SK-N-SH (cell line): ENCODE data around the gene PSMB5. TPM values are rescaled to one million over a fixed set of nuclear protein-coding genes. Genes with fewer than 3 reads are reported as not detected.

Experiments
- CTCF ChIA-PET: fragments of 300-600, 350-600 bp; formaldehyde crosslinking; extraction: SDS; loops from one replicate; lab custom pipeline; 2021; lab: Yijun Ruan, JAX
- POLR2A ChIA-PET: fragments of 350-600 bp; sonication (Branson Sonifier 250); formaldehyde crosslinking; extraction: SDS; loops from one replicate; lab custom pipeline; 2020; ENCODE audit warnings: antibody characterized with exemption, inconsistent platforms; lab: Yijun Ruan, JAX
- DNase-seq: peaks from one replicate; pipeline ENCODE4 v3.0.0; 2012
- H2AFZ ChIP-seq: fragments of 200-600 bp; sonication (generic); 2 replicates; pipeline ENCODE4 v1.8.1; 2016; ENCODE audit warnings: antibody characterized with exemption, mild to moderate bottlenecking, low read depth
- H3F3A ChIP-seq: fragments of 200-600 bp; sonication (generic); replicated peaks from 2 replicates; pipeline ENCODE3; 2016; ENCODE audit warnings: antibody characterized with exemption, mild to moderate bottlenecking; ENCODE audit not compliant: insufficient read depth
- H3K27ac ChIP-seq, 2 experiments: fragments of 200-500 bp in 1 of 2; fragments of 200-600 bp in 1 of 2; sonication (Bioruptor generic) in 1 of 2; sonication (generic), shearing (Covaris generic) in 1 of 2; 2 replicates each; pipeline versions ENCODE4 v1.5.1 to v1.6.1; 2014 to 2016; ENCODE audit warnings: low read depth in 2 of 2, inconsistent platforms in 1 of 2, low read length in 1 of 2, mild to moderate bottlenecking in 1 of 2, mixed read lengths in 1 of 2
- H3K27me3 ChIP-seq: fragments of 200-600 bp; sonication (generic), shearing (Covaris generic); 2 replicates; pipeline ENCODE4 v1.6.1; 2016; ENCODE audit warnings: mixed run types; ENCODE audit not compliant: insufficient read depth
- H3K36me3 ChIP-seq, 2 experiments: fragments of 200-500 bp in 1 of 2; fragments of 200-600 bp in 1 of 2; sonication (Bioruptor generic) in 1 of 2; sonication (generic) in 1 of 2; replicated peaks in 1 of 2; 2 replicates each; pipeline versions ENCODE3 to v1.5.1; 2014 to 2016; ENCODE audit warnings: low read length in 1 of 2, mild to moderate bottlenecking in 1 of 2; ENCODE audit not compliant: insufficient read depth in 2 of 2, control insufficient read depth in 1 of 2
- H3K4me1 ChIP-seq, 2 experiments: fragments of 200-500 bp in 1 of 2; fragments of 200-600 bp in 1 of 2; sonication (Bioruptor generic) in 1 of 2; sonication (generic), shearing (Covaris generic) in 1 of 2; 2 replicates each; pipeline versions ENCODE4 v1.5.1 to v1.6.1; 2014 to 2016; ENCODE audit warnings: low read depth in 1 of 2, low read length in 1 of 2, mixed run types in 1 of 2; ENCODE audit not compliant: insufficient read depth in 2 of 2, control insufficient read depth in 1 of 2
- H3K4me2 ChIP-seq: fragments of 200-600 bp; sonication (generic), shearing (Covaris generic); 2 replicates; pipeline ENCODE4 v1.6.1; 2017; ENCODE audit warnings: mixed run types
- H3K4me3 ChIP-seq, 2 experiments: fragments of 200-500 bp in 1 of 2; fragments of 200-600 bp in 1 of 2; sonication (Bioruptor generic) in 1 of 2; sonication (generic), shearing (Covaris generic) in 1 of 2; 2 replicates each; pipeline versions ENCODE4 v1.5.1 to v1.8.1; 2014 to 2016; ENCODE audit warnings: low read depth in 2 of 2, inconsistent platforms in 1 of 2, low read length in 1 of 2, mild to moderate bottlenecking in 1 of 2, mixed read lengths in 1 of 2, moderate library complexity in 1 of 2
- H3K79me2 ChIP-seq: fragments of 200-600 bp; sonication (generic); 2 replicates; pipeline ENCODE4 v1.8.1; 2017; ENCODE audit warnings: mild to moderate bottlenecking; ENCODE audit not compliant: insufficient read depth
- H3K9ac ChIP-seq: fragments of 200-600 bp; sonication (generic); 2 replicates; pipeline ENCODE4 v1.6.1; 2017; ENCODE audit warnings: mixed run types
- H3K9me2 ChIP-seq: fragments of 200-600 bp; sonication (generic); 2 replicates; pipeline ENCODE4 v1.6.1; 2017; ENCODE audit warnings: mixed run types
- H3K9me3 ChIP-seq: fragments of 200-600 bp; sonication (generic); 2 replicates; pipeline ENCODE4 v1.6.1; 2017; ENCODE audit warnings: mixed run types, mild to moderate bottlenecking, moderate library complexity
- H4K20me1 ChIP-seq: fragments of 200-600 bp; sonication (generic); 2 replicates; pipeline ENCODE4 v1.6.1; 2017; ENCODE audit warnings: mild to moderate bottlenecking, mixed run types; ENCODE audit not compliant: insufficient read depth
- CHD2 ChIP-seq: fragments of 150-350 bp; IDR thresholded peaks from 2 replicates; pipeline ENCODE4 v1.6.1; 2018; ENCODE audit warnings: low read length; ENCODE audit not compliant: partially characterized antibody
- EP300 ChIP-seq, 2 experiments: IDR thresholded peaks; 2 replicates each; pipeline versions ENCODE4 v1.4.0 to v1.6.1; 2012; ENCODE audit warnings: borderline replicate concordance in 1 of 2, low read depth in 1 of 2, low read length in 1 of 2
- FOSL2 ChIP-seq: IDR thresholded peaks from 2 replicates; pipeline ENCODE4 v1.4.0; 2012; ENCODE audit warnings: low read depth, mild to moderate bottlenecking, moderate library complexity, borderline replicate concordance
- FOXM1 ChIP-seq: IDR thresholded peaks from 2 replicates; pipeline ENCODE4 v1.4.0; 2012; ENCODE audit warnings: low read depth, mild to moderate bottlenecking
- GABPA ChIP-seq: IDR thresholded peaks from 2 replicates; pipeline ENCODE4 v1.4.0; 2012; ENCODE audit warnings: low read depth, mild to moderate bottlenecking
- GATA2 ChIP-seq: sonication (generic); formaldehyde crosslinking; IDR thresholded peaks from 2 replicates; pipeline ENCODE4 v1.5.0; 2020; ENCODE audit warnings: mild to moderate bottlenecking, missing genetic modification reagents
- MEF2A ChIP-seq: IDR thresholded peaks from 2 replicates; pipeline ENCODE4 v1.4.0; 2012; ENCODE audit warnings: low read depth, borderline replicate concordance
- MXI1 ChIP-seq: IDR thresholded peaks from 2 replicates; pipeline ENCODE4 v1.6.1; 2012; ENCODE audit warnings: mild to moderate bottlenecking, low read depth, low read length, improper control_type of control experiment
- NFIC ChIP-seq: IDR thresholded peaks from 2 replicates; pipeline ENCODE4 v1.4.0; 2012; ENCODE audit warnings: borderline replicate concordance
- NRF1 ChIP-seq: IDR thresholded peaks from 2 replicates; pipeline ENCODE4 v1.6.1; 2012; ENCODE audit warnings: low read depth, mild to moderate bottlenecking, low read length
- POLR2AphosphoS5 ChIP-seq: IDR thresholded peaks from 2 replicates; pipeline ENCODE4 v1.6.1; 2012; ENCODE audit warnings: low read depth, low read length
- RAD21 ChIP-seq: IDR thresholded peaks from 2 replicates; pipeline ENCODE4 v1.6.1; 2012; ENCODE audit warnings: mild to moderate bottlenecking, low read length
- RFX5 ChIP-seq: IDR thresholded peaks from 2 replicates; pipeline ENCODE4 v1.6.1; 2012; ENCODE audit warnings: mild to moderate bottlenecking, improper control_type of control experiment, low read length
- RXRA ChIP-seq: IDR thresholded peaks from 2 replicates; pipeline ENCODE4 v1.4.0; 2012; ENCODE audit warnings: low read depth, mild to moderate bottlenecking, borderline replicate concordance
- SIN3A ChIP-seq: IDR thresholded peaks from 2 replicates; pipeline ENCODE4 v1.6.1; 2012; ENCODE audit warnings: low read depth, mild to moderate bottlenecking, low read length, moderate library complexity, borderline replicate concordance
- TEAD4 ChIP-seq: IDR thresholded peaks from 2 replicates; pipeline ENCODE4 v1.4.0; 2012; ENCODE audit warnings: mild to moderate bottlenecking, borderline replicate concordance; ENCODE audit not compliant: insufficient read depth
- YY1 ChIP-seq: IDR thresholded peaks from 2 replicates; pipeline ENCODE4 v1.4.0; 2012; ENCODE audit warnings: low read depth, mild to moderate bottlenecking
- WGBS: methylation state at CpG from one replicate; pipeline ENCODE4 v1.1.6; 2017; ENCODE audit warnings: low lambda C conversion rate; 5-methylcytosine and 5-hydroxymethylcytosine counted together
- polyA plus RNA-seq, 3 experiments: library from polyadenylated mRNA; depleted of rRNA; stranded (reverse); fragments of >200 nt; gene quantifications; 2 replicates each; pipeline ENCODE4 v1.2.3, GENCODE V29; 2012
- TF ChIP-seq, protein P1 (sequence below): IDR thresholded peaks from 2 replicates; pipeline ENCODE4 v1.4.0; 2012; ENCODE audit warnings: low read depth, borderline replicate concordance
- TF ChIP-seq, protein P2 (sequence below): IDR thresholded peaks from 2 replicates; pipeline ENCODE4 v1.6.1; 2012; ENCODE audit warnings: mild to moderate bottlenecking, low read depth, low read length, moderate library complexity
- TF ChIP-seq, protein P3 (sequence below): IDR thresholded peaks from 2 replicates; pipeline ENCODE4 v1.4.0; 2012; ENCODE audit warnings: low read depth
- TF ChIP-seq, protein P4 (sequence below): fragments of 150-350 bp; IDR thresholded peaks from 2 replicates; pipeline ENCODE4 v1.6.1; 2016; ENCODE audit warnings: mild to moderate bottlenecking, low read depth, low read length
- TF ChIP-seq, protein P5 (sequence below): IDR thresholded peaks from 2 replicates; pipeline ENCODE4 v1.4.0; 2012; ENCODE audit warnings: low read depth, borderline replicate concordance

PSMB5 gene
- polyA plus RNA-seq, 1 of the 3 experiments (the other 2 are of a cell fraction), result 337 TPM

DNA sequence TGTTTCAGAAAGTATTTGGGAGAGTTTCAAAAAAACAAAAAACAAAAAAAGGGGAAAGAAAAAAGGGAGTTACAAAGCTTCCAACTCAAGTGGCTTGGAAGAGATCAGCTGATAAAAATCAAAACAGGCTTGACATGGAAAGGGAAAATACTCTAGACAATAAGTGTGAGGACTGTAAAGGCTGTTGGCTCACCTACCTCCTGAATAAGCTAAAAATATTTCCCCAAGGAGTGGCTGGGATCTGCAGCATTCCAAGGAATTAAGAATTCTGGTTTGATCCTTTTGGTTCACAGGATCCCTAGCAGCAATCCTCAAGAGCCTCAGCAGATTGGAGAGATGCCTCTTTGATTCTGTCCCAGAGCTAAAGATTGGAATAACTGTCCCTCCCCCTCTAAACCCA is 41.2 kb downstream of the PSMB5 start (continued):
- TF ChIP-seq EP300 (IDR thresholded peaks at IDR 0.05; ENCODE audit: borderline replicate concordance in 1 of 2, low read depth in 1 of 2, low read length in 1 of 2) (no peak), NRF1 (no peak), SIN3A (no peak), TEAD4 (no peak), POLR2AphosphoS5 (no peak), MXI1 (no peak)

DNA sequence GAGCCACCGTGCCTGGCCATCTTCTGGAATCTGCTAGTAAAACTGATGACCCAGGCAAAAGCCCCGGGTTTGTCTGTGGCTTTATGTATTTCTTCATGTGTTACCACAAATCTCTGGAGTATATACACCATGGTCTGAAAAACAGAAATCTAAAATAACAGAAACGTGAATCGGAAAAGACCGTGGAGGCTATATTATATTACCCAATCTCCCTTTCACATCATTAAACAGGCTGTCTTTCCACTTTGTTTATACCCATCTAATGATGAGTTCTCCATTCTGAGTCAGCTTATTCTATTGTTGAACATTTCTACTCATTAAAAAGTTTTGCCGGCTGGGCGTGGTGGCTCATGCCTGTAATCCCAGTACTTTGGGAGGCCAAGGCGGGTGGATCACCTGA is 42.8 kb downstream of the PSMB5 start:
- H3K4me1 ChIP-seq, result peaks cover 4 to 9% of the 10 kb centered on the region in 2 experiments; a peak in 3 of 4 replicates
- no peaks in the 10 kb centered on the region for H3K27me3 ChIP-seq
- H3K9me2 ChIP-seq, result no peaks in the 10 kb centered on the region
- ChIA-PET CTCF (interaction anchor here (0.6 to 34.9 kb wide), 5 partner anchors 8 to 92 kb away, joined by 3 to 1566 read pairs (median 3); partner anchors contain the start of genes AJUBA, CDH24 and PSMB11), POLR2A (interaction anchor here (1.7 kb wide), 1 partner anchor 66 kb away, joined by 6 read pairs; the partner anchor contains the start of gene CDH24)
- TF ChIP-seq FOSL2 (no peak), RFX5 (no peak), CHD2 (no peak), MXI1 (no peak), GATA2 (CRISPR knock-in tag) (no peak), RXRA (no peak), NRF1 (no peak), RAD21 (no peak), TEAD4 (no peak), MEF2A (no peak), NFIC (no peak), GABPA (no peak), YY1 (no peak), EP300 (IDR thresholded peaks at IDR 0.05; ENCODE audit: borderline replicate concordance in 1 of 2, low read depth in 1 of 2, low read length in 1 of 2) (no peak), FOXM1 (no peak)
- TF ChIP-seq, protein P1, sequence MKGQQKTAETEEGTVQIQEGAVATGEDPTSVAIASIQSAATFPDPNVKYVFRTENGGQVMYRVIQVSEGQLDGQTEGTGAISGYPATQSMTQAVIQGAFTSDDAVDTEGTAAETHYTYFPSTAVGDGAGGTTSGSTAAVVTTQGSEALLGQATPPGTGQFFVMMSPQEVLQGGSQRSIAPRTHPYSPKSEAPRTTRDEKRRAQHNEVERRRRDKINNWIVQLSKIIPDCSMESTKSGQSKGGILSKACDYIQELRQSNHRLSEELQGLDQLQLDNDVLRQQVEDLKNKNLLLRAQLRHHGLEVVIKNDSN, result no peak
- TF ChIP-seq, protein P2, sequence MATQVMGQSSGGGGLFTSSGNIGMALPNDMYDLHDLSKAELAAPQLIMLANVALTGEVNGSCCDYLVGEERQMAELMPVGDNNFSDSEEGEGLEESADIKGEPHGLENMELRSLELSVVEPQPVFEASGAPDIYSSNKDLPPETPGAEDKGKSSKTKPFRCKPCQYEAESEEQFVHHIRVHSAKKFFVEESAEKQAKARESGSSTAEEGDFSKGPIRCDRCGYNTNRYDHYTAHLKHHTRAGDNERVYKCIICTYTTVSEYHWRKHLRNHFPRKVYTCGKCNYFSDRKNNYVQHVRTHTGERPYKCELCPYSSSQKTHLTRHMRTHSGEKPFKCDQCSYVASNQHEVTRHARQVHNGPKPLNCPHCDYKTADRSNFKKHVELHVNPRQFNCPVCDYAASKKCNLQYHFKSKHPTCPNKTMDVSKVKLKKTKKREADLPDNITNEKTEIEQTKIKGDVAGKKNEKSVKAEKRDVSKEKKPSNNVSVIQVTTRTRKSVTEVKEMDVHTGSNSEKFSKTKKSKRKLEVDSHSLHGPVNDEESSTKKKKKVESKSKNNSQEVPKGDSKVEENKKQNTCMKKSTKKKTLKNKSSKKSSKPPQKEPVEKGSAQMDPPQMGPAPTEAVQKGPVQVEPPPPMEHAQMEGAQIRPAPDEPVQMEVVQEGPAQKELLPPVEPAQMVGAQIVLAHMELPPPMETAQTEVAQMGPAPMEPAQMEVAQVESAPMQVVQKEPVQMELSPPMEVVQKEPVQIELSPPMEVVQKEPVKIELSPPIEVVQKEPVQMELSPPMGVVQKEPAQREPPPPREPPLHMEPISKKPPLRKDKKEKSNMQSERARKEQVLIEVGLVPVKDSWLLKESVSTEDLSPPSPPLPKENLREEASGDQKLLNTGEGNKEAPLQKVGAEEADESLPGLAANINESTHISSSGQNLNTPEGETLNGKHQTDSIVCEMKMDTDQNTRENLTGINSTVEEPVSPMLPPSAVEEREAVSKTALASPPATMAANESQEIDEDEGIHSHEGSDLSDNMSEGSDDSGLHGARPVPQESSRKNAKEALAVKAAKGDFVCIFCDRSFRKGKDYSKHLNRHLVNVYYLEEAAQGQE, result no peak
- TF ChIP-seq, protein P3, sequence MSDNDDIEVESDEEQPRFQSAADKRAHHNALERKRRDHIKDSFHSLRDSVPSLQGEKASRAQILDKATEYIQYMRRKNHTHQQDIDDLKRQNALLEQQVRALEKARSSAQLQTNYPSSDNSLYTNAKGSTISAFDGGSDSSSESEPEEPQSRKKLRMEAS, result no peak
- TF ChIP-seq, protein P4, sequence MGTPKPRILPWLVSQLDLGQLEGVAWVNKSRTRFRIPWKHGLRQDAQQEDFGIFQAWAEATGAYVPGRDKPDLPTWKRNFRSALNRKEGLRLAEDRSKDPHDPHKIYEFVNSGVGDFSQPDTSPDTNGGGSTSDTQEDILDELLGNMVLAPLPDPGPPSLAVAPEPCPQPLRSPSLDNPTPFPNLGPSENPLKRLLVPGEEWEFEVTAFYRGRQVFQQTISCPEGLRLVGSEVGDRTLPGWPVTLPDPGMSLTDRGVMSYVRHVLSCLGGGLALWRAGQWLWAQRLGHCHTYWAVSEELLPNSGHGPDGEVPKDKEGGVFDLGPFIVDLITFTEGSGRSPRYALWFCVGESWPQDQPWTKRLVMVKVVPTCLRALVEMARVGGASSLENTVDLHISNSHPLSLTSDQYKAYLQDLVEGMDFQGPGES, result no peak
- TF ChIP-seq, protein P5, sequence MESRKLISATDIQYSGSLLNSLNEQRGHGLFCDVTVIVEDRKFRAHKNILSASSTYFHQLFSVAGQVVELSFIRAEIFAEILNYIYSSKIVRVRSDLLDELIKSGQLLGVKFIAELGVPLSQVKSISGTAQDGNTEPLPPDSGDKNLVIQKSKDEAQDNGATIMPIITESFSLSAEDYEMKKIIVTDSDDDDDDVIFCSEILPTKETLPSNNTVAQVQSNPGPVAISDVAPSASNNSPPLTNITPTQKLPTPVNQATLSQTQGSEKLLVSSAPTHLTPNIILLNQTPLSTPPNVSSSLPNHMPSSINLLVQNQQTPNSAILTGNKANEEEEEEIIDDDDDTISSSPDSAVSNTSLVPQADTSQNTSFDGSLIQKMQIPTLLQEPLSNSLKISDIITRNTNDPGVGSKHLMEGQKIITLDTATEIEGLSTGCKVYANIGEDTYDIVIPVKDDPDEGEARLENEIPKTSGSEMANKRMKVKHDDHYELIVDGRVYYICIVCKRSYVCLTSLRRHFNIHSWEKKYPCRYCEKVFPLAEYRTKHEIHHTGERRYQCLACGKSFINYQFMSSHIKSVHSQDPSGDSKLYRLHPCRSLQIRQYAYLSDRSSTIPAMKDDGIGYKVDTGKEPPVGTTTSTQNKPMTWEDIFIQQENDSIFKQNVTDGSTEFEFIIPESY, result no peak
- no peaks in the 10 kb centered on the region for H3K36me3 ChIP-seq
- no peak overlapping the region for H3K9ac ChIP-seq
- H2AFZ ChIP-seq, result no peak overlapping the region
- no peak for DNase-seq
- H3K79me2 ChIP-seq, result no peaks in the 10 kb centered on the region
- H3F3A ChIP-seq, result peaks cover 4% of the 10 kb centered on the region
- no peak overlapping the region for H3K4me3 ChIP-seq
- no peak overlapping the region for H3K27ac ChIP-seq
- no peaks in the 10 kb centered on the region for H4K20me1 ChIP-seq
- WGBS, result 93% methylated on average over 8 of the region's 8 CpGs
- H3K9me3 ChIP-seq, result no peaks in the 10 kb centered on the region
- H3K4me2 ChIP-seq, result no peak overlapping the region
